Stimulated activated CD8-positive, alpha-beta memory T cell treated with anti-CD3 and anti-CD28 coated beads, Interleukin-15, amount 100 ng/mL, for 24 hours (primary cell): ENCODE results near the gene PRCD.

Experiments
- DNase-seq: peaks from one replicate; pipeline ENCODE4 v3.0.0-alpha.2; 2020; ENCODE audit warnings: low read depth

The PRCD gene

GRCh38 chr17:76539631-76540271 is at the start of gene PRCD:
Gene PRCD (plus strand): TSS chr17:76540044. CDS start chr17:76540142, 98 bp downstream.
- DNase-seq, result no peak

- no peak for DNase-seq
These were observed 49.6 kb upstream of the PRCD start for GRCh38 chr17:76490112-76490710.

- DNase-seq, result no peak
These were observed 48.3 kb upstream of the PRCD start for GRCh38 chr17:76491271-76492122.

- no peak for DNase-seq
These were observed 47.5 kb upstream of the PRCD start for GRCh38 chr17:76492123-76492988.

GRCh38 chr17:76492989-76493501 is 46.8 kb upstream of the PRCD start:
- no peak for DNase-seq

- DNase-seq, result no peak
These were observed 46.2 kb upstream of the PRCD start for GRCh38 chr17:76493505-76494167.

GRCh38 chr17:76495663-76496400 is 44.0 kb upstream of the PRCD start:
- no peak for DNase-seq

- DNase-seq, result no peak
These were observed 43.4 kb upstream of the PRCD start for GRCh38 chr17:76496464-76496863.

- DNase-seq, result no peak
These were observed 42.2 kb upstream of the PRCD start for GRCh38 chr17:76497699-76497978.

- DNase-seq, result no peak
These were observed 41.6 kb upstream of the PRCD start for GRCh38 chr17:76497979-76498875.

GRCh38 chr17:76498876-76499251 is 41.0 kb upstream of the PRCD start:
- DNase-seq, result no peak

- DNase-seq, result no peak
These were observed 40.6 kb upstream of the PRCD start for GRCh38 chr17:76499267-76499667.

- DNase-seq, result no peak
These were observed 39.6 kb upstream of the PRCD start for GRCh38 chr17:76500074-76500746.

GRCh38 chr17:76500747-76501017 is 39.2 kb upstream of the PRCD start:
- no peak for DNase-seq

GRCh38 chr17:76501018-76501826 is 38.6 kb upstream of the PRCD start, which contains the start of gene RHBDF2:
Gene RHBDF2 (minus strand): TSS chr17:76501423. CDS start chr17:76481524, 19,899 bp downstream.
- peak; percentile 99 for DNase-seq

- no peak for DNase-seq
These were observed 38.0 kb upstream of the PRCD start for GRCh38 chr17:76501827-76502307.

- DNase-seq, result no peak
These were observed 37.3 kb upstream of the PRCD start for GRCh38 chr17:76502341-76503211.
